Esophagus (tissue), 2 donors: ENCODE measurements around the gene CCDC158. TPM values are rescaled to one million over a fixed set of nuclear protein-coding genes. Genes with fewer than 3 reads are reported as not detected.

Source experiments
- H3K27ac ChIP-seq, 2 donors: one replicate each; pipeline ENCODE4 v1.5.1; 2013; ENCODE audit warnings: low read depth in 2 of 2, mild to moderate bottlenecking in 2 of 2, inconsistent platforms in 1 of 2, low read length in 1 of 2, moderate library complexity in 1 of 2
- H3K27me3 ChIP-seq, 2 donors: one replicate each; pipeline ENCODE4 v1.6.1; 2013; ENCODE audit warnings: low read length in 2 of 2, control low read depth in 1 of 2, mild to moderate bottlenecking in 1 of 2; ENCODE audit not compliant: insufficient read depth in 2 of 2, control insufficient read depth in 1 of 2
- H3K36me3 ChIP-seq, 2 donors: one replicate each; pipeline ENCODE4 v1.6.1; 2013; ENCODE audit warnings: low read length in 1 of 2; ENCODE audit not compliant: control insufficient read depth in 2 of 2, insufficient read depth in 2 of 2
- H3K4me1 ChIP-seq, 2 donors: one replicate each; pipeline ENCODE4 v1.6.1; 2013; ENCODE audit warnings: low read length in 1 of 2; ENCODE audit not compliant: control insufficient read depth in 2 of 2, insufficient read depth in 2 of 2
- H3K4me3 ChIP-seq, 2 donors: one replicate each; pipeline ENCODE4 v1.5.1; 2013; ENCODE audit warnings: low read length in 2 of 2, mild to moderate bottlenecking in 2 of 2, low read depth in 1 of 2, moderate library complexity in 1 of 2
- H3K9me3 ChIP-seq, 2 donors: one replicate each; pipeline ENCODE4 v1.6.1; 2013; ENCODE audit warnings: mild to moderate bottlenecking in 2 of 2, low read depth in 1 of 2, low read length in 1 of 2, moderate library complexity in 1 of 2; ENCODE audit not compliant: control insufficient read depth in 2 of 2, insufficient read depth in 1 of 2
- WGBS, 2 donors: extraction: QIAGEN DNeasy Blood & Tissue Kit; methylation state at CpG; one replicate each; pipeline ENCODE4 v1.1.7; 2013; 5-methylcytosine and 5-hydroxymethylcytosine counted together
- polyA plus RNA-seq, 2 donors: library from polyadenylated mRNA; stranded (reverse); fragments of 200-250 nt; gene quantifications; one replicate each; pipeline ENCODE4 v1.2.3, GENCODE V29; 2013
- donor health status: healthy with polysubstance abuse.
- donor health status: Bipolar disorder and iron deficiency.

CCDC158 gene
- polyA plus RNA-seq, 2 donors, result 0.01 to 0.02 TPM

DNA sequence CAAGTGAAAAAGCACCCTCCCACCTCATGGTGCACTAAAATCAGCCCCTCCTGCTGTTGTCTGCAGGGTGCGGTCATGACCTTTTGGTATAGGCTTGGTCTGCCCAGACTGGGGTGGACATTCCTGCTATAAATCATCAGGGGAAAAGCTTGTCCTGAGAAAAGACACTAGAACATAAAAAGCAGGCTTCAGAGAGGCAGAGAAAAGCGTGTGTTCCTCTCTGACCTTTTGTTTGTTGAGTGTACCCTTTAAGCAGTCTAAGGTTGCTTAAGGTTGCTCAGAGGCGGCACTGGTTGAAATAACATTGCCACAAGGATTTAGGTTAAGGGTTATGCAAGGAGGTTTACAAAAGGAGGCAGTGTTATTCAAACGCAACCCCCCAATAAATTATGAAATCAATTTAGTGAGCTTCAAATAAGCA is 43.5 kb downstream of the CCDC158 start:
- Histone ChIP-seq H3K4me1 (no peaks in the 10 kb centered on the region), H3K4me3 (no peak overlapping the region), H3K9me3 (no peaks in the 10 kb centered on the region), H3K27ac (no peak overlapping the region), H3K27me3 (no peaks in the 10 kb centered on the region), H3K36me3 (no peaks in the 10 kb centered on the region)
- 66 to 70% methylated on average over 4 of the region's 4 CpGs for WGBS, 2 donors

DNA sequence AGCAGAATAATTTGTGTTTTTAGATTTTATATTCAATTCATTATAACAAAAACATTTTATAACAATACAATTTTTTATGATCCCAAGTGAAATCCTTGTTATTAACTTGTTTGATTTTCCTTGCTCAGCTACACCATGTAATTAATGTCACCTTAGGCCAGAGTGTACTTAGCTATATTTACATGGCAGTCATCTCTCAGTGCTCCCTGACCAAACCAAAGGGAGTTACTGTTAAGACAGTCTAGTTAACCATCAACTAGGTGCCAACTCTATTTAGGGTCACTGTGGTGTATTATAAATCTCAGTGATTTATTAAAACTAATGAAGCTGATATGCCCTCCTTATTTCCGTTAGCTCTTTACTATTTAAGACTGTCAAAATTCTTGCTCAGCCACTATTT is 44.4 kb downstream of the CCDC158 start:
- H3K9me3 ChIP-seq, result no peaks in the 10 kb centered on the region
- H3K4me3 ChIP-seq, result no peak overlapping the region
- H3K27me3 ChIP-seq, result no peaks in the 10 kb centered on the region
- 76 to 87% methylated on average over 1 of the region's 1 CpG for WGBS, 2 donors
- no peaks in the 10 kb centered on the region for H3K36me3 ChIP-seq
- H3K27ac ChIP-seq, result no peak overlapping the region
- no peaks in the 10 kb centered on the region for H3K4me1 ChIP-seq

DNA sequence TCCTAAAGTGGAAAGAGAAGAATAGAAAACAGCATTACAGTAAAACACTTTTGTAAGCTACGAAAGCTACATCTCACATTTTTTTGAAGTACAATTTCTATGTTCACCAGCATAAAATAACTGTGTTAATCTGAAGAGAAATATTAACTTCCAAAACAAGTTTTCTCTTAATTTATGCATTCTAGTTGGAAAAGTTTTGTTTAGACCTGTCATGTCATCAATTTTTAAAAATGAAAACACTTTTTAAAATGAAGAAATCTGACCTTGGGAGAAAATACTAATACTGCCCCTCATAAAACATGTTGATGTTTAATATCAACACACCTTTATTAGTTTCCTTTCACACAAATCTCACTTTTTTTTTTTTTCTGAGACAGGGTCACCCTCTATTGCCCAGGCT is 45.2 kb downstream of the CCDC158 start:
- Histone ChIP-seq H3K9me3 (no peaks in the 10 kb centered on the region), H3K36me3 (no peaks in the 10 kb centered on the region), H3K27ac (no peak overlapping the region), H3K27me3 (no peaks in the 10 kb centered on the region), H3K4me1 (no peaks in the 10 kb centered on the region), H3K4me3 (no peak overlapping the region)
- WGBS, 2 donors, result 87 to 94% methylated on average over 1 of the region's 1 CpG

DNA sequence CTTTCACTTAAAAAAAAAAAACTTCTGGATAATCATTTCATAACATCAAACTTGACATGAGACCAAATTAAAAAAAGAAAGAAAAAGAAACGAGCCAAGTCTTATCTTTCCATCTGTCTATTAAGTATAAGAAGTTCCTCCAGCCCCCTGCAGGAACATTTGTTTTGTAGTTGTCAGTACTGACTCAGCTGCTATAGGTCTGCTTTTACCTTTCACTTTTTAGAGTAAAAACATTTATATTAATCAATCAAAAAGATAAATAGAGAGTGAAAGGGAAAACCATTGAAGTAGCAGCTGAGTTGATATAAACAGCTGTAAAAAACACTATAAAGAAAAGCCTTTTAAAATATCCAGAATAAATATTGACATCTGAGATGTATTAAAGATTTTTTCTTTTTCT is 46.1 kb downstream of the CCDC158 start:
- Histone ChIP-seq H3K27me3 (no peaks in the 10 kb centered on the region), H3K4me3 (no peak overlapping the region), H3K36me3 (no peaks in the 10 kb centered on the region), H3K27ac (no peak overlapping the region), H3K4me1 (no peaks in the 10 kb centered on the region), H3K9me3 (no peaks in the 10 kb centered on the region)
- WGBS, 2 donors, result 8 to 19% methylated on average over 1 of the region's 1 CpG

DNA sequence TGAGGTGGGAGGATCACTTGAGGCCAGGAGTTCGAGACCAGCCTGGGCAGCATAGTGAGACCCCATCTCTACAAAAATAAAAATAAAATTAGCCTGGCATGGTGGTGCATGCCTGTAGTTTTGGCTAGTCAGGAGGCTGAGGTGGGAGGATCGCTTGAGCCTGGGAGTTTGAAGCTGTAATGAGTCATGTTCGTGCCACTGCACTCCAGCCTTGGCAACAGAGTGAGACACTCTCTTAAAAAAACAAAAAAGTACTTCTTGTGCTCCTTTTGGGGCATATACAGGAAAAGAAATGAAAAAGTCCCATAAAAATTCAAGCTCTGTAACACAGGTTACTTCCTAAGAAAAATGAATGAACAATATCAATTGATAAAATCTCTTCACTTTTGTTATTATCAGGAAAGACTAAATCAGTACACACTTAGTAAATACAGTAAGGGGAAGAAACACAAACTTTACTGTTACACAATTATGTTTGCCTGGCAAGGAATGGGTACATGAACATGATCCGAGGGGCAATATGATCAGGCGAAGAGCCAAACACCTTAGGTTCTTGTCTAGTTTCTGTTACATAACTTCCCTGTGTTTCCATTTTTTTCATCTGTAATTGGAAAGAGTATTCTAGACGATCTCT is 46.9 kb downstream of the CCDC158 start:
- no peak overlapping the region for H3K27ac ChIP-seq
- H3K4me3 ChIP-seq, result no peak overlapping the region
- WGBS, 2 donors, result 55 to 56% methylated on average over 6 of the region's 6 CpGs
- H3K36me3 ChIP-seq, result no peaks in the 10 kb centered on the region
- H3K9me3 ChIP-seq, result no peaks in the 10 kb centered on the region
- H3K4me1 ChIP-seq, result no peaks in the 10 kb centered on the region
- no peaks in the 10 kb centered on the region for H3K27me3 ChIP-seq

DNA sequence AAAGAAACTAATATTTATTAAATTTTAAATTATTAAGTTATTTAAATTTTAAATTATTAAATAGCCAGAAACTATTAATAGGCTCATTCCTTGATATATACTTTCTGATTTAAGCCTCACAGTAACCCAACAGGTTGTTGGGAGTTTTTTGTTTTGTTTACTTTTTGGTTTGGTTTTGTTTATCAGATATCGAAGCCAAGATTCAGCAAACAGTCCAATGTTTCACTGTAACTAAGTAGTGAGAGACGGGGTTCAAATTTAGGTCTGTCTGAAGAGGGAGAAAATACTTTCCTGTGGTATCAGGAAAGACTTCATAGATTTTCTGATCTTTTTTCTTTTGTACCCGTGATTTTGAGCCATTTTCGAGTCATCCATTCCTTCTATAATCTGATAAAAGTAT is 54.2 kb downstream of the CCDC158 start:
- H3K27ac ChIP-seq, result no peak overlapping the region
- H3K36me3 ChIP-seq, result no peaks in the 10 kb centered on the region
- no peaks in the 10 kb centered on the region for H3K27me3 ChIP-seq
- H3K9me3 ChIP-seq, result no peaks in the 10 kb centered on the region
- 77 to 80% methylated on average over 4 of the region's 4 CpGs for WGBS, 2 donors
- H3K4me1 ChIP-seq, result no peaks in the 10 kb centered on the region
- H3K4me3 ChIP-seq, result no peak overlapping the region

DNA sequence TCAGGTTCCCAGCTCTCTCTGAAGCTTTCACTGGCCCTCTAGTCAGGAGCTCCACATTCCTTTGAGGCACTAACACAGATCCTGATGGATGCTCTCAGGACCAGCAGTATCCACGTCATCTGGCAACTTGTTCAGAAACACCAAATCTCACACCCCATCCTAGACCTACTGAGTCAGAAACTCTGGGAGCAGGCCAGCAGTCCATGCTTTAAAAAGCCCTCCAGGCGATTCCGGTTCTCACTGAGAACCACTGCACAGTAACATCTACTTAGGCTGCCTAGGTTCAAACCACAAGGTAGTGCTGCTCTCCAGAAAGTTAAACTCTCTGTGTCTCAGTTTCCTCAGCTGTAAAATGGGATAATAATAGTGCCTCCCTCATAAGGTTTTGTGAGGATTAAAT is 55.3 kb downstream of the CCDC158 start:
- H3K9me3 ChIP-seq, result no peaks in the 10 kb centered on the region
- H3K27me3 ChIP-seq, result no peaks in the 10 kb centered on the region
- H3K4me3 ChIP-seq, result no peak overlapping the region
- no peaks in the 10 kb centered on the region for H3K36me3 ChIP-seq
- H3K4me1 ChIP-seq, result no peaks in the 10 kb centered on the region
- H3K27ac ChIP-seq, result no peak overlapping the region
- 76 to 87% methylated on average over 3 of the region's 3 CpGs for WGBS, 2 donors

DNA sequence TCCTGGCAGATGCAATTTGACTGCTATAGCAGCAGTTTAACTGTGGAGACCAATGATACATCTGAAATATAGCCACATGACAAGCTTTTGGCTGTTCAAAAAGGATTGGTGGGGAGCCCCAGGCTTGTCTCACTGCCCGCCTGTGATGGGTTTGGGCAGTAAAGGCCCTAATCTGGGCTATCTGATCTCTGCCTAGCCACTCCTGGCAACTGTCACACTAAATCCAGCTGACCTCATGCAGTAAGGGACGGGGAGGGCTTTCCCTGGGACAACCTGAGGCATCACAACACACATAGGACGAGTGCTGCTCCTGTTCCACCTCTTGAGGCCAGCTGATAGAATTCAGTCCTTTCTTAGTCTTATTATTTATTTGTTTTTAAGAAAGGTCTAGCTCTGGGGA is 56.2 kb downstream of the CCDC158 start:
- H3K27me3 ChIP-seq, result no peaks in the 10 kb centered on the region
- H3K36me3 ChIP-seq, result no peaks in the 10 kb centered on the region
- H3K4me1 ChIP-seq, result no peaks in the 10 kb centered on the region
- WGBS, 2 donors, result 79 to 82% methylated on average over 3 of the region's 3 CpGs
- peaks cover 3 to 5% of the 10 kb centered on the region in 2 donors for H3K9me3 ChIP-seq
- H3K27ac ChIP-seq, result no peak overlapping the region
- H3K4me3 ChIP-seq, result no peak overlapping the region

DNA sequence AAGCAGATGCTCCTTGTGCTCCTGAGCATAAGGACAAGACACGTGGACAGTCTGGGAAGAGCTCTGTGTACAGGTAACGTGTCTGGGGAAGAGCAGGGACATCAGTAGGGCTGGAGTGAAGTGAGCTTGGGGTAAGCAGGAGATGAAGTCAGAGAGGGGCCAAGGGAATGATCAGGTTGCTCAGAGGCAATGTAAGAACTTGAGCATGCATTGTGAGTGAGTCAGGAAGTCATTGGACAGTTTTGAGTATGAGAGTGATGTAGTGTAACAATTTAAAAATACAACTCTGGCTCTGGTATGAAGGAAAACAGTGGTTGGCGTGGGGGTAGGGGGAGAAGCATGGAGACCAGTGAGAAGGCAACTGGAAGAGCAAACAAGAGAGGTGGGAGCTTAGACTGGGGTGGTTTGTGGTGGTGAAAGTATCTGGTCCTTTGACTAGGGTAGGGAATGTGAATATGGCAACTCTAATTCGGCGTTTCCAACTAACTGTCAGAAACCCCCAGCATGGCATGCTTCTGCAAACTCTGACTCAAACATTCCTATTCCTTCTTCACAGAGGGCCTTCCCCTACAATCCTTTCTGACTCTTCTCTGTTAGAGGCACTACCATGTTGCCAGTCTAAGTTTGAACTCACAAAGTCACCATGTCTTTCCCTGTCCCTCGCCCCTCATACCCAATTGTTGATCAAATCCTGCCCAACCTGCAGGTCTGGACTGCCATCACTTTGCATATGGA is 57.2 kb downstream of the CCDC158 start:
- H3K27ac ChIP-seq, result no peak overlapping the region
- H3K4me1 ChIP-seq, result no peaks in the 10 kb centered on the region
- no peaks in the 10 kb centered on the region for H3K36me3 ChIP-seq
- H3K27me3 ChIP-seq, result no peaks in the 10 kb centered on the region
- H3K9me3 ChIP-seq, result peaks cover 3 to 5% of the 10 kb centered on the region in 2 donors
- H3K4me3 ChIP-seq, result no peak overlapping the region
- 87 to 90% methylated on average over 6 of the region's 6 CpGs for WGBS, 2 donors
